GM12801 (cell line): ENCODE measurements around the gene INPP5A.

Experiments used
- TF ChIP-seq, protein P1 (sequence below): IDR thresholded peaks from one replicate; pipeline ENCODE4 v1.5.1; 2011; ENCODE audit warnings: control low read depth; ENCODE audit not compliant: insufficient read length; ENCODE audit errors: extremely low read depth

The INPP5A gene

DNA sequence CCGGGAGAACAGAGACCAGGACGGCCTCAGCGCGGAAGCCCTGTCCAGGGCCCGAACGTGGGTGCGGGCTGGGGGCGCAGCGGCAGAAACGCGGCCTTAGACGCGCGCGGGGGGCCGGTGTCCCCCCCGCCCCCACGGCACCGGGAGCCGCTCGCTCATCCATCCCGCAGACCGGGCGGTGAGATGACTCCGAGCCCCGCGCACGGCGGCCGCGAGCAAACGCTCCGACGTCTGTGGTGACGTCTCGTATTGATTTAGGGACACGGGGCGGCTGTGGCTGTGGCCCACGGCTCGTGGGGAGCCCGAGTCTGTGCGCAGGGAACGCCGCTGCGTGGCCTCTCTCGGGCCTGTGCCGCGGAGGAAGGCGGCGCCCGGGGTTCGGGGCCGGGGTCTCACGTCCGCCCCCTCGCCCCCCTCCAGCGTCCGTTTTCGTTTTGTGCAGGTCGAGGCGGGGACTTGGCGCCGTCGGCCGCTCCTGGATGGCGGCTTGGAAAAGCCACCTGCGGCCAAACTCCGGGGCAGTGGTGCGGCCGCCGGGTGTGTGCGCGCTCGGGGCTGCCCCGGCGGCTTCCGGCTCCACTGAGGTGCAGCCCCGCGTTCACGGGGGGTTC is 249.4 kb downstream of the INPP5A start:
- TF ChIP-seq, protein P1, sequence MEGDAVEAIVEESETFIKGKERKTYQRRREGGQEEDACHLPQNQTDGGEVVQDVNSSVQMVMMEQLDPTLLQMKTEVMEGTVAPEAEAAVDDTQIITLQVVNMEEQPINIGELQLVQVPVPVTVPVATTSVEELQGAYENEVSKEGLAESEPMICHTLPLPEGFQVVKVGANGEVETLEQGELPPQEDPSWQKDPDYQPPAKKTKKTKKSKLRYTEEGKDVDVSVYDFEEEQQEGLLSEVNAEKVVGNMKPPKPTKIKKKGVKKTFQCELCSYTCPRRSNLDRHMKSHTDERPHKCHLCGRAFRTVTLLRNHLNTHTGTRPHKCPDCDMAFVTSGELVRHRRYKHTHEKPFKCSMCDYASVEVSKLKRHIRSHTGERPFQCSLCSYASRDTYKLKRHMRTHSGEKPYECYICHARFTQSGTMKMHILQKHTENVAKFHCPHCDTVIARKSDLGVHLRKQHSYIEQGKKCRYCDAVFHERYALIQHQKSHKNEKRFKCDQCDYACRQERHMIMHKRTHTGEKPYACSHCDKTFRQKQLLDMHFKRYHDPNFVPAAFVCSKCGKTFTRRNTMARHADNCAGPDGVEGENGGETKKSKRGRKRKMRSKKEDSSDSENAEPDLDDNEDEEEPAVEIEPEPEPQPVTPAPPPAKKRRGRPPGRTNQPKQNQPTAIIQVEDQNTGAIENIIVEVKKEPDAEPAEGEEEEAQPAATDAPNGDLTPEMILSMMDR, result no peak

DNA sequence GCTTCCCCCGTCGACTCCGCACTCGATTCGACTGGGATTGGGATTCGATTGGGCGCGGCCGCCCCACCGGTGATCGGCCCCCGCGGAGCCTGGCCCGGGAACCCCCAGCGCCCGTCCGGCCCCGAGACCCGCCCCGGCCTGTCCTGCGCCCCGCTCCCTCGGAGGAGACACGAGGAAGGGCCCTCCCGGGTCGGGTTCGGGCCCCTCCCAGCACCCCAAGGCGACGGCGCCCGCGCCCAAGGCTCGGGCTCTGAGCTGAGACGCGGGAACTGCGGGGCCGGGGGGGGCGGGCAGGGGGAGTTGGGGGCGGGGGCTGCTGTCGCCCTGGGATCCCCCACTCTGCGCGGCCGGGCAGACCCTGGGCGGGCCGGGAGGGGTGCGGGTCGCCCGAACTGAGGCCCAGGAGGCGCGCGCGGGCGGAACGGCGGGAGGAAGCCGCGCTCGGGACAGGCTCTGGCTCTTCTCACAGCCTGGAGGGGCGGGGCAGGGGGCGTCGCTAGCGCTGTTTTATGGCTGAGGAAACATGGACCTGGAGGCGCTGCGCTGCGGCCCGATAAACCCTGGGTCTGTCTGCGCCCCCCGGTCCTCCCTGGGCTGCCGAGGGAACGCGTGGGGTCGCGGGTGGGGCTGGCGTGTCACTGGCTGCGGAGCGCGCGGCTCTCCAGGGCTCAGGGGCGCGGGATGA is 250.1 kb downstream of the INPP5A start:
- TF ChIP-seq, protein P1, result no peak

DNA sequence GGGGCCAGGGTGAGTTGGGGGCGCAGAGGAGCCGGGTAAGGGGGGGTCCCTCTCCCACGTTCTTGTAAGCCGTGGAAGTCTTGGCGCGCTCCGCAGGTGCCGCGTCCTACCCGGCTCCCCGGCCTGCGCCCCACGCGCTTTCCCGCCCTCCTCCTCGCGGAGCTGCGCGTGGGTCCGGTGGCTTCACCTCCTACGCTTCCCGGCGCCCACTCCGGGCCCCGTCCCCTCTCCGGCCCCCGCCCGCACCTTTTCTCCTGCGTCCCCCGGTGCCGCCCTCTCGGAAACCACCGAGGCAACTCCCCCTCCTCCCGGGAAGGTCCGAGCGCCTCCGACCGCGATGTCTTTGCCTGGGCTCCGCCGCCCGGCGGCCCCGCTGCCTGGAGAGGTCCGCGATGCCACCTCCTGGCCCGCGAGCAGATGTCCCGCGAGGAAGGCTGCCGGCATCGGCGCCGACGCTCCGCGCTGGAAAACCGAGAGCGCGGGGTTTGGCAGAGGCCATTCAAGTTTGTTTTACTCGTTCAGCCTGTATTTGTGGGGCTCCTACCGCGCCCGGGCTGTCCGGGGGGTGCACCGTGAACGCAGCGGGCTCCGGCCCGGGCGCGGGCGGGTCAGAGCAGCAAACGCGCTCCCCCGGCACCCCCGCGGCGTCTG is 250.7 kb downstream of the INPP5A start:
- TF ChIP-seq, protein P1, result no peak

DNA sequence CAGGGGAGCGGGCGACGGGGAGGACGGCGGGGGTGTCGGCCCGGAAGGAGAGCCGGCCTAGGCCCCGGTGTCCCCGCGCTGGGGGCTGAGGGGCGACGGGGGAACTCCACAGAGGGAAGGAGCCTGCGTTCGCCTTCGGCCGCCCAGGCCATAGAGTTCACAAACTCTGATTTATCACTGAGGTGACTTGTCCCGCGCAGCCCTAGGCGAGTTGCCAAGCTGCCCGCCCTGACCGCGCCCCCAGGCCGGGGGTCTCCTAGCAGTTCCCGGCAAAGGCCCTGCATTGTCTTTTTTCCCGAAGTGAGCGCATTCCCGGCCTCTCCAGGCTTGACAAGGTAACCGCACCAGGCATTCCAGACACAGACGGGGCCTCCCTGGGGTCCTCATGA is 251.2 kb downstream of the INPP5A start:
- TF ChIP-seq, protein P1, result no peak

DNA sequence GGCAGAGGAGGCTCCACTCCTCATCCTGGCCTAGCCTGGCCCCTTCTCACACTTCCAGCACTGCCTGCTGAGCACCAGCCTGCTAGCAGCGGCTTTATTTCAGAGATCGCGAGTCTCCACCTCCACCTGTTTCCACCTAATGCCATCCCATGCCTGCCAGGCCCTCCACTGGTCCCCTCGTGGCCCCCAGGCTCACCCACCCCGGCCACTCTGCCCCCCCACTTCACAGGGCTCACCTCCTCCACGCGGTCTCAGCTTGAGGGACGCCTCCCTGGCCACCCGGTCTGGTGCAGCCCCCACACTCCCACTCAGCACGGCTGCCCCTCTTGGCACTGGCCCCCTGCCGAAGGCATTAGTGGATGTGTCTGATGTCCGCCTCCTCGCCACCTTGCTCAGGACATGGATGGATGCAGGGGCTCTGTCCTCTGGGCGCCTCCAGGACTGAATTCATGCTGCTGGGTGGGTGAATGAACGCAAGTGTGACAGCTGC is 252.1 kb downstream of the INPP5A start:
- TF ChIP-seq, protein P1, result no peak

DNA sequence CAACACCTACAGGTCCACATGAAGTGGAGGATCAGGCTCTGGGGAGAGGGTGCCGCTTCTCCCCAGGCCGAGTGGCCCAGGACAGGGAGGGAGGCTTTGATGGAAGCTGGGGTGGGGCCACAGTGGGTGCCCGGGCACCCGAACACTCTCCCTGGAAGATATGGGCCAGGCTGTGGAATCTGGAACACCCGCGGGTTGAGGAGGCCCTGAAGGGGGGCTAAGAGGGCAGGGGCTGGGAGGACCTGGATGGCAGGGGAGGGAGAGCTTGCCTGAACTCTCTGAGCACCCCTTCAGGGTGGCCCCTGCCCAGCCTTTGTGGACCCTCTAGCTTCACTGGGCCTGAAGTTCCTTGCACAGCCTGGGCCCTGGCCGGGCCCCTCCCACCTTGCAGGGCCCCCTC is 252.9 kb downstream of the INPP5A start:
- TF ChIP-seq, protein P1, result no peak

DNA sequence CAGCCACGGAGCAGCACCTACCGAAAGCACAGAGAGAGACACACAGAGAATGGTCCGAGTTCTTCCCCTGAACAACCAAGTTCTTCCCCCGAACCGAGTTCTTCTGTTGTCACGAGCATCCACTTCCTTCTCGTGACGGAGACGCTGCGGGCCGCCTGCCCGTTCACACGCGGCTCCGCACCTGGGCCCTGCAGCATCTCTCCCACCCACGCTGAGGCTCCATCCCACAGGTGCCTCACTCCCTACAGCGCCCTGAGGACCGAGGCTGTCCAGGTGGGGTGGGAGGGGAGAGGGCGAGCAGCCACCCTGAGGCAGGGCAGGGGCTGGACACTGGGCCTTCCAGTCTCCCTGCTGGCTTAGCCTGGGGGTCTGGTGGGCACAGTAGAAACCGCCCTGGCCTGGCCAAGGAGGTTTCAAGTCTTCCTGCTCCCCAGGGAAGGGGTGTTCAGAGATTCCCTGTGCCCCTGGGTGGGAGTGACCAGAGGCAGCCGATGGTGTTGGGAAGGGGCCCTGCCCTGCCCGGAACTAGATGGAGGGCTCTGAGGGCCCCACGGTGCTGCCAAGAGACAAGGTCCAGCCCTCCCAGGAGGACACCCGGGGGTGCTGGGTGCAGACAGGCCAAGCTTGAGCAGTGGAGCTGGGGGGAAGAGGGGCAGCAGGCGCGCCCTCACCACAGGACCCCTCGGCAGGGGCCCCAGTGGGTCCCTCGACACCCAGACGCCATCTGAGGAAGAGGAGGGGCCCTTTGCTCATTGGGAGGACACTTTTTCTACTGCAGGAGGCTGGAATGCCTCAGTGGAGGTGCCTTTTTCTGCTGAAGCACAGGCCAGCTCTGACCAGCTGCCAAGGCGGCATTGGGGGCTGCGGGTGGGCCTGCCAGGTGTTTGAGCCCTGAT is 253.6 kb downstream of the INPP5A start:
- TF ChIP-seq, protein P1, result no peak
